Measurements from ENCODE around the gene DGKE.

The DGKE gene

DNA sequence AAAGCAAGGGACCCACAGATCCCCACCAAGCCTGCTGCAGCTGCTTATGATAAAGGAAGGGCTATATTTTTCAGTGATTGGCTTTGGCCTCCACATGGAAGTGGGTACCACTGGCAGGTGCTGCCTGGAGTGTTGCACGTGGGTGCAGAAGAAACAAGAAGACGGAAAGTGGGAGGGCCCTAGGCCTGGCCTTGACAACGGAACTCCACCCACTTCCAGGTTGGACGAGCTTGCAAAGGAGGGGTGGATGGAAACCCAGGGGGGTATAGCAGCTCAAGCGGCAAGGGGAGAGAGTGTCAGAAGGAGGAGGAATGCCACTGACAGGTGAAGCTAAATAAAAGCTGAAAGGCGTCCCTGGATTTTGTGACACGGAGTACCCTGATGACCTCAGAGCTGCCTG lies 59.6 kb downstream of the DGKE start:
- no peak for DNase-seq

GRCh38 chr17:56894859-56895455 lies 61.0 kb downstream of the DGKE start:
- DNase-seq, result no peak

DNA sequence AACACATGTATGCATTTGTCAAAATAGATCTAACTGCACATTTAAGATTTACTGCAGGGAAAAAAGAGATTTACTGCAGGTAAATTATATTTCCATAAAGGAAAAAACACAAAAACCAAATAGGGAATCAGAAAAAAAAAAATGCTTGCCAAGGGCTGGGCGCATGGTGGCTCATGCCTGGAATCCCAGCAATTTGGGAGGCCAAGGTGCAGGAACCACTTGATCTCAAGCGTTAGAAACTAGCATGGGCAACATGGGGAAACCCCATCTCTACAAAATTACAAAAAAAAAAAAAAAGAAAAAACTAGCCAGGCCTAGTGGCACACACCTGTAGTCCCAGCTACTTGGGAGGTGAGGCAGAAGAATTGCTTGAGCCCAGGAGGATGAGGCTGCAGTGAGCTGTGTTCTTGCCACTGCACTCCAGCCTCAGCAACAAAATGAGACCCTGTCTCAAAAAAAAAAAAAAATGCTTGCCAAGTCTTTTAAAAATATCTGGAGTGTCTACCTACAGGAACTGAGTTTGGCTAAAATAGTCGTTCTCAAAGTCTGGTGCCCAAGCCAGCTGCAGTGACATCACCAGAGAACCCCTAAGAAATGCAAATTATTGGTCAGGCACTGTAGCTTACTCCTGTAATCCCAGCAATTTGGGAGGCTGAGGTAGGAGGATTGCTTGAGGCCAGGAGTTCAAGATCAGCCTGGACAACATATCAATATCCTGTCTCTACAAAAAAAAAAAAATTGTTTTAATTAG lies 62.4 kb downstream of the DGKE start:
- no peak for DNase-seq

GRCh38 chr17:56896968-56897359 lies 63.0 kb downstream of the DGKE start:
- no peak for DNase-seq

GRCh38 chr17:56897646-56898424 lies 63.9 kb downstream of the DGKE start:
- DNase-seq, result no peak

GRCh38 chr17:56898874-56899273 lies 64.9 kb downstream of the DGKE start:
- no peak for DNase-seq

DNA sequence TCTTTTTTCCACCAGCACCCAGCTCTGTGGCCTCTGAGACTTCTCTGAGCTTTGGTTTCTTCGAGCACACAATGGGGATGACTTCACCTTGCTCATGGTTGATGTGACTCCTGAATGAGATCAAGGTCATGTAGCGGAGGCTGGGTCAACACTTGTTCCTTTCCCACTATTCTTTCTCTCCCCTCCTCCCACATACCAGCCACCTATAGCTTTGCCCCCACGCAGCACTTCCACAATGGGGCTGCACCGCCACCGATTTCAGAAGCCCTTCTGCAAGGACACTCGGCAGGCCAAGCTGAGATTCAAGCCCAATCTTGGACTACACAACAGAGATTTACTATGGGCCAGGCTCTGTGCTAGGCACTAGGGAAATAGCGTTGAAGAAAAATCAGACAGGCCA lies 65.5 kb downstream of the DGKE start:
- DNase-seq, result no peak

GRCh38 chr17:56902348-56902747 lies 68.4 kb downstream of the DGKE start:
- DNase-seq, result no peak

DNA sequence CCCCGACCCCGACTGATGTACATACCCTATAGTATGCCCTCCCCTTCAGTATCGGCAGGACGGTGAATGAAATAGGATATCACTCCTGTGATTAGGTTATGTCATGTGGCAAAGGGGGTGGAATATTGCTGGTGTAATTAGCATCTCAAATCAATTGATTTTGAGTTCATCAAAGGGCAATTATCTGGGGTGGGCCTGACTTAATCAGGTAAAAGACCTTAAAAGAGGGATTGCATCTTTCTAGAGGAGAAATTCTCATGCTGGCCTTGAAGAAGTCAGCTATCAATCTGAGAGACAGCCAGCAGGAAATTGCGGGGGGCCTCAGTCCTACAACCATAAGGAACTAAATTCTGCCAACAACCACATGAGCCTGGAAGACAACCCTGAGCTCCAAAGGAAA lies 69.6 kb downstream of the DGKE start:
- no peak for DNase-seq

- no peak for DNase-seq
Observed at GRCh38 chr17:56908001-56908542, 74.1 kb downstream of the DGKE start.

- DNase-seq, result no peak
Observed at GRCh38 chr17:56909742-56910508, 76.0 kb downstream of the DGKE start.

- no peak for DNase-seq
Observed at GRCh38 chr17:56910509-56911235, 76.7 kb downstream of the DGKE start.

DNA sequence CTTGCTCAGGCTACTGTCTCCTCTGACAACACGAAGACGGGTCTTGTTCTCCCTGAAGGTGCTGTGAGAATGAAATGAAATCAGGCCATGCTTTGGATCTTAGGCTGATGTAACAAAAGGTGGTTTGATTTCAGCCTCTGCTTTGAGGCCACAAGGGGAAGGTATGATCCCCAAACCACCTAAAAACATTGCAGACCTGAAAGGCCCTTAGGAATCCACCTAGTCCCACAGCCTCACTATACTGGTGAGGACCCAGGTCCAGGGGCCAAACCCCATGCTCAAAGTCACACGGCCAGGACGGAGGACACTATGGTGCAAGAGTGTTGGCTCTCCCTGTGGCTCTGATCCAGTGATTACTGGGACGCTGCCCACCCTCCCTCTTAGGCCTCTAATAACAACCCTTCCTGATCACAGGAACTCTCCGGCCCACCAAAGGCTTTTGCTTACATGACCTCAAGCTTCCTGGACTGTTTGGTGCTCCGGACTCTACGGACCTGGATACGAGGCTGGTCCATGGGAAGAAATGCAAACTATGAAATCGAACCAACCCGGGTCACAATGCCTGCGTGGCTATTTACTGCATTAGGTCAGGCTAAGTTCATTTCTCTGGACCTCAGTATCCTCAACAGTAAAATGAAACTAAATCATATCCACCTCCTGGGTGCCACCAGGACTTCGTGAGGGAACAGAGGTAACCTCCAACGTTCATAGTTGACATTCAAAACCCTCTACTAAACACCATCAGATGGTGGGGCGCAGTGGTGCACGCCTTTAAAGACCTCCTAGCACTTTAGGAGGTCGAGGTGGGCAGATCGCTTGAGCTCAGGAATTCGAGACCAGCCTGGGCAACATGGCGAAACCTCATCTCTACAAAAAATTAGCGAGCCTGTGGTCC lies 78.4 kb downstream of the DGKE start:
- no peak for DNase-seq

GRCh38 chr17:56913000-56913311 lies 79.0 kb downstream of the DGKE start:
- DNase-seq, result no peak

DNA sequence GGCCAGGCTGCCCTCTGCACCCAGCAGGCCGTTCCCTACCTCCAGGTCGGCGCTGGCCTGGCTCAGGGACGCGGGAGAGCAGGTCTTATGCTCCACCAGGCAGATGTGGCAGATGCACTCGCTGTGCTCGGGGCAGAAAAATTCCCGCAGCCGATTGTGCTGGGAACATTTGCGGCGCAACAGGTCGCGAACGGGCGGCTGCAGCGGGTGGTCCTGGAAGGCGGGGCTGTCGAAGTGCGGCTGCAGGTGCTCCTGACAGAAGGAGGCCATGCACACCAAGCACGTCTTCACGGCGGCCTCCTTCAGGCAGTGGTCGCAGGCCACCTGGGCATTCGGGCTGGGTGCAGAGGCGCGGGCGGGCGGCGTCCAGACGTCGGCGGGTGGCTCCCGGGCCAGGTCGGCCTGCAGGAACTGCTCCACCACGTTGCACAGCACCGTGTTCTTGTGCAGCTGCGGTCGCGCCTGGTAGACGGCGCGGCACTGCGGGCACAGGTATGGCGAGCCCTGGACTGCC lies 79.5 kb downstream of the DGKE start:
- peak in 1 of 4 experiments; percentile 30 for DNase-seq

DNA sequence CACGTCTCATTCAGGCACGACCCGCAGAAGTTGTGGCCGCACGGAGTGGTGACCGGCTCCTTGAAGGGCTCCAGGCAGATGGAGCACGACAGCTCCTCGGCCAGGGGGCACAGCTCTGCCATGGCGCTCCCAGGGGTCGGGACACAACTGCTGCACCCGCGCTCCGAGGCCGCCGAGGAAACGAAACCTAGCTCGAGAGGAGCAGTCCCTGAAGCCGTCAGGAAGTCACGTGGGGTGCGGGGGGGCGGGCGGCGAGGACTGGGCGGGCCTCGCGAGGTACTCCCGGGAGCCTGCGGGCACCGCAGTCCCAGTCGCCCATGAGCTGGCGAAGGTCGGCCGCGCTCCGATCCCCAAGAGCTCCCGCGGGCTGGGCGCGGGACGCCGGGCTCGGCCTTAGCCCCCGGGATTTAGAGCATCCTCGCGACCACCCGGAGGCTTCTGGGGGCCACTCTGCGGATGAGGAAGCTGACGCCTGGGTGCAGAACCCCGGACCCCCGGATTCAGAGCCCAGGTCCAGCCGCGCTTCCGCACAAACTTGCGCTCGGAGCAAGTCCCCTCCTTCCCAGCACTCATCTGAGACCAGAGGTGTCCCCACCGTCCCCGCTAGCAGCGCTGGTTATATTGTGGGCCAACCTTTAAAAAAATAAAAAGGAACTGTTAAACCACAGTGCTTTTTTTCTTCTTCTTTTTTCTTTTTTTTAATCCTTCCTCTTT lies 80.1 kb downstream of the DGKE start, which contains the start of gene TRIM25:
TRIM25 (minus strand) TSS at position 183 of the 714 bp plus-strand sequence; CDS start at position 122, 61 bp downstream.
- peak; percentile 63 to 89 (median 78) for DNase-seq

DNA sequence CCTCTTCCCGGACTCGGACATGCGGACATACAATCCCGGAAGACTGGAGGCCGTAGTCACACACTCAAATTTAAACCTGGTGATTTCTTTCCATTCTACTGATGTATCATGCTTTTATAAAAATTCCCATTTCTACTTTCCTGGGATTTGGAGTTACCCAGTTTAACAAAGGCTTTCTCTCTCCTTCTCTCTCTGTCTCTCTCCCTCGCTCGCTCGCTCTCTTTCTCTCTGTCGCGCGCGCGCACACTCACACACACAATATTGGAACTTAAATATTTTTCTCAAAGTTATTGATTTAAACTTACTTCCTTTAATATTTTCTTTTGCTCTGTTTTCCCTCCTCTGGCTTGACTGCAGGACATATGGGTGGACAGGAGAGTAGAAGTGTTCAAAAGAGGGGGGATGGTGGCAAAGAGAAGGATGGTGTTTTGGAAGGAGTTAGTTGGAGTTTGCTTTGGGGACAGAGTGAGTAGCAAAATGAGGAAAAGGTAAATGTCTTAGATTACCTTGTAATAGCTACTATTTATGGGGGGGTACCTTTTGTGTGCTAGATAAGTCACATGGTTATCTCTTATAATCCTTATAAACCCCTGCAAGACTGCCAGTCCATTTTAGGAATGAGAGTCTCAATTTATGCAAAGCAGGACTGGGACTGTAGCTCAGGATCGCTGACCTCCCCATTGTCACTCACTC lies 80.8 kb downstream of the DGKE start:
- DNase-seq, result no peak

GRCh38 chr17:56917559-56918296 lies 83.8 kb downstream of the DGKE start:
- DNase-seq, result no peak

DNA sequence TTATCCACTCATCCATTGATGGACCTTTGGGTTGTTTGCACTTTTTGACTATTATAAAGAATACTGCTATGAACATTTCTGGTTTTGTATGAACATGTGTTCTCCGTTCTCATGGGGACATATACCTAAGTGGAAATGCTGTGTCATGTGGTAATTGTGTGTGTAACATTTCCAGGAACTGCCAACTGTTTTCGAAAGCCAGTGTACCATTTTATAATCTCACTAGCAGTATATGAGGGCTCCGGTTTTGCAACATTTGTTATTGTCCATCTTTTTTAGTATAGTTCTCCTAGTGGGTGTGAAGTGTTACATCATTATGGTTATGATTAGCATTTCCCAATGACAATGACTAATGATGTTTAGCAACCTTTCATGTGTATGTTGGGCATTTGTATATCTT lies 85.0 kb downstream of the DGKE start:
- no peak for DNase-seq

Measured in activated naive CD4-positive, alpha-beta T cell (primary cell).